ENCODE results near the gene RNF130.
"Not testable (repeated sequence)": the region's sequence is repeated elsewhere in the genome, so short reads cannot be mapped to it uniquely, and the experiment has no call there.

The RNF130 gene

GRCh38 chr5:180013678-180014077 lies 57.9 kb downstream of the RNF130 start:
- DNase-seq: no peak

- no peak for DNase-seq
Observed at GRCh38 chr5:180012316-180012715, 59.2 kb downstream of the RNF130 start.

- DNase-seq: no peak
Observed at GRCh38 chr5:180010636-180011035, 60.9 kb downstream of the RNF130 start.

DNA sequence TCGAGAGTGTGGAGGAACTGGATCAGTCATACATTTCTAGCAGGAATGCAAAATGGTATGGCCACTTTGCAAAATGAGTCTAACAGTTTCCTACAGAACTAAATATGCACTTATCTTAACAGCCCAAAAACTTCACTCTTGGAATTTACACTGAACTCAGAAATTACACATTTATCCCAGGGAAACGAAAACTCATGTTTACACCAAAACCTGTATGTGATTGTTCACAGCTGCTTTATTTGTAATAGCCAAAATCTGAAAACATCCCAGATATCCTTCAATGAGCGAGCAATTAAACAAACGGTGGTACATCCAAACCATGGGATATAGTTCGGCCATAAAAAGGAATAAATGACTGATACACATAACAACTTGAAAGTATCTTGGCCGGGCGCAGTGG lies 62.0 kb downstream of the RNF130 start:
- DNase-seq: no peak

GRCh38 chr5:180008433-180008832 lies 63.1 kb downstream of the RNF130 start:
- no peak for DNase-seq

GRCh38 chr5:180007582-180007981 lies 64.0 kb downstream of the RNF130 start:
- DNase-seq: no peak

DNA sequence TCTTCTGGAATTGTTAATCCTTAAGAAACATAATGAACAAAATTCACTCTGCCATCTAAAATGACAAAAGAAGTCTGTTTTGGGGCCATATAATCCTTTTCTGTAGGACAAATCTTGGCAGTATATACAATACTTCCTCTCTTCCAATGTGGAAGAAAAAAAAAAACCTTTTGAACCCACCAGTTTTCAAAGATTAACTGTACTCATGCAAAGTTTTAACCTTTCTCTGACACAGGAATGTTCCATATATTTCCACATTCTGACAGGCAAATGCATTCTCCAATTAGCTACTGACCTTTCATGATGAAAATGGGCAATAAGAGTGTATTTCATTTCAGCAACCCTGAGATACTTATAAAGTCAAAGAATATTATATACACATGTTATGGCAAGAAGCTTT lies 65.4 kb downstream of the RNF130 start:
- no peak for DNase-seq

DNA sequence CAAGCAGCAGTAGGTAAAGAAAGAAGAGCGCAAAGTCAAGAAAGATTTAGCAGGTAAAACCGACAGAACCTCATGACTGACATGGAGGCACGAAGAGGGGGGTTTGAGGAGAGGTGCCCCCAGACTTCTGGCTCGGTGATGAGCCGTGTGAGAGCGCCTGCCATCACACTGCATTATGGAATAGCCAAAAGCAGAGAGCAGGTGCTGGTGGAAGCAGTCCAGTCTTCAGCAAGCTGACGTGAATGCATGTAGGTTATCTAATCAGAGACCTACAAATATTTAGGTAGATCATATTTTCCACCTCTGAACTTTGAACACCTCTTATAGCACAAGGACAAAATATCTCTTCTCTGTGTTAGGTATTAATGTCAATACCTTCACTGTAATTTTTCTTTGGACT lies 68.4 kb downstream of the RNF130 start:
- no peak for DNase-seq

- no peak for DNase-seq
Observed at GRCh38 chr5:180001742-180002141, 69.8 kb downstream of the RNF130 start.

GRCh38 chr5:180001136-180001535 lies 70.4 kb downstream of the RNF130 start:
- DNase-seq: no peak

DNA sequence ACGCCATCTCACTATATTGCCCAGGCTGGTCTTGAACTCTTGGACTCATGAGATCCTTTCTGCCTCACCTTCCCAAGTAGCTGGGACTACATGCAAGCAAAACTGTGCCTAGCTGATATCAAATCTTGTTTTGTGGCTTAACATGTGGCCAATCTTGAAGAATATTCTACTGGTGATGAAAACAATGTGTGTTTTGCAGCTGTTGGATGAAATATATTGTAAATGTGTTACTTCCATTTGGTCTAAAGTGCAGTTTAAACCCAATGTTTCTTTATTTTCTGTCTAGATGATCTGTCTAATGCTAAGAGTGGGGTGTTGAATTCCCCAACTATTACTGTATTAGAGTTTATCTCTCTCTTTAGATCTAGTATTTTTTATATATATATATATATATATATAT lies 73.1 kb downstream of the RNF130 start:
- no peak for DNase-seq

DNA sequence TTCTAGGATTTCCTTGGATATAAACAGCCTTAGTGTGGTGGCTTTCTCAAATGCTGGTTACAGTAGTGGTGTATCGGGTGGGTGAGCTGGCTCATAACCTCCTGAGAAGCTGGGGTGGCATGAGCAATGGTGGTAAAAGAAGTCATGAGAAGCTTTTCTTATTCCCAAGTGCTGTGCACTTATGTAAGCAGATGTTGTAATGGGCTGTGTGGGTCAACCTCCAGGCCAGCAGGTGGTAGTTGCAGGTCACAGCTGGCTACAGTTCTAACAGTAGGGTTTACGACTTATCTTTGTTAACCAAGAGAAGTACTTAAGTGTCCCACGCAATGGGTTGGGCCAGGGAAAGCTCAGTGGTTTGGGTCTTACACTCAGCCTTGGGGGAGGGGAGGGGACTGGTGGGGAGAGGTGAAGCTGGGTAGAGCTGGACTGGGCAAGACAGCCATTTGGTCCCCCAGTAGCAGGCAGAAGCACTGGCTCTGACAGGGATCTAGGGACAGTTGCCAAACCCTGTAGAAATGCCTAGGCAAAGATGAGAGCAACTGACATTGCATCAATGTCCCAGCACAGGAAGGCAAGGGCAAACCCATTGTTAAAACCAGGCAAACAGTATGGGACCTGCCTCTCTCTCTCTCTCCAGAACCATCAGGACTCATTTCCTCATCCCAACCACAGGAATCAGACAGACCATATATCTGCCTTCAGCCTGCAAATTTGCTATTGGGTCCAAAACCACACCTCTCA lies 76.8 kb downstream of the RNF130 start:
- DNase-seq: no peak

DNA sequence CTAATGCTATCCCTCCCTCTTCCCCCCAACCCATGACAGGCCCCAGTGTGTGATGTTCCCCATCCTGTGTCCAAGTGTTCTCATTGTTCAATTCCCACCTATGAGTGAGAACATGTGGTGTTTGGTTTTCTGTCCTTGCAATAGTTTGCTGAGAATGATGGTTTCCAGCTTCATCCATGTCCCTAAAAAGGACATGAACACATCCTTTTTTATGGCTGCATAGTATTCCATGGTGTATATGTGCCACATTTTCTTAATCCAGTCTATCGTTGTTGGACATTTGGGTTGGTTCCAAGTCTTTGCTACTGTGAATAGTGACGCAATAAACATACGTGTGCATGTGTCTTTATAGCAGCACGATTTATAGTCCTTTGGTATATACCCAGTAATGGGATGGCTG lies 78.7 kb downstream of the RNF130 start:
- not testable (repeated sequence) for DNase-seq

DNA sequence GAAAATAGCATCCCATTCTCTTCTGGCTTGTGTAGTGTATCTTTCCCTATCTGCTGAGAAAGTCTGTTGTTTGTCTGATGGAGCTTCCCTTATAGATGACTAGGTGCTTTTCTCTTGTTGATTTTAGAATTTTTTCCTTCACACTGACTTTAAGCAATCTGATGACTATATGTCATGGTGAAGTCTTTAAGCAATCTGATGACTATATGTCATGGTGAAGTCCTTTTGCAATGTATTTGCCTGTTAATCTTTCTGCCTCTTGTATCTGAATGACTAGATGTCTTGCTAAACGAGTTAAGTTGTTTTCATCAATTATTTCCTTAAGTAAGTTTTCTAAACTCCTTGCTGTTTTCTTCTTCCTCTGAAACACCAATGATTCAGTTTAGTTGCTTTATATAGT lies 80.5 kb downstream of the RNF130 start:
- DNase-seq: no peak

GRCh38 chr5:179990525-179990924 lies 81.0 kb downstream of the RNF130 start:
- not testable (repeated sequence) for DNase-seq

DNA sequence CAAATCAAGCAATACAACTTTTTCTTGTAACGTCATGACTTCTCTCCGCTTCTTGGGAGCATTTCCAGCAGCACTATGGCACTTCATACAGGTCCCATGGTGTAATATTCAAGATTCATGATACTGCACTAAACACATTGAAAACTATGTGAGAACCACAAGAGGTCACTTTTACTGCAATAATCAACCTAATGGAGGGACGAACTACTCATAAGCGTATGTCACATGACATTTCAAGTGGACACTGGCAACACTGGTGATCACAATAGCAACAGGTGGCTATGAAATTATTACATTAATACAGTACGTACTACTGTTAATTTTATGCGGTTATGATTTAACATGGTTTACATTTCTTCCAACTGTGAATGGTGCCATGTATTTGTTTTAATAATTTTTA lies 85.2 kb downstream of the RNF130 start:
- DNase-seq: no peak

- DNase-seq: no peak
Observed at GRCh38 chr5:179981636-179982035, 89.9 kb downstream of the RNF130 start.

DNA sequence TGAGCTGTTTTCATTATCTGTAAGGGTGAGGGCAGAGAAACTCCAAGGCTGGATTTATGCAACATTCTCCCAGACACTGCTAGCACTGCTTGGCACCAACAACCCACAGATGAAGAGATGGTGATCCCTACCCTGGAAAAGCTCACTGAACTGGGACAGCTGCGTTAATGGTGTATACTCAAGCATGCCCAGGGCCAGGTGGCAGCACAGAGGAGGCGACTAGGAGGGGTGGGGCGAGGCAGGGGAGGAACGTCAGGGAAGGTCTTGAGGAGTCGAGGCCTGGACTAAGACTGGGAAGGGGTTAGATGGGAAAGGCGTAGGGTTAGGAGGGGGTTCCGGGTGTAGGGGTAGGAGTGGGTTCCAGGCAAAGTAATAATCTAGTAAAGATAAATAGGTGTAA lies 90.8 kb downstream of the RNF130 start:
- DNase-seq: no peak

DNA sequence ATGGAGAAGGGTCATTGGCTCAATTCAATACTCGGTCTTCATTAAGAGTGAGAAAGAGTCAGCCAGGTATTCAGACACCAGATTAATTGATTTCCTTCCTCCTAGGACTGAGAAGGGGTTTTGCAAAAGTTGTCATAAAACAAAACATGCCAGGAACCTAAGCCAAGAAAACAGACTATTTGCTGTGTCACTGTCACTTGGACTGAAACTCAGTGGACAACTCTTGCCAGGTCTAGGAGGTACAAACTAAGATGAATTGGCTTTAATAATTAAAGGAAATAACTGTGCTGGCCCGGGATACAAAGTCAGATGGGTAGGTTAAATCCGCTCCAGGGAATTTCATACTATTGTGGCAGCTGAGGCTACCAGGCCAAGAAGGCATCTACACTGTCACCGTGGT lies 92.8 kb downstream of the RNF130 start:
- no peak for DNase-seq

DNA sequence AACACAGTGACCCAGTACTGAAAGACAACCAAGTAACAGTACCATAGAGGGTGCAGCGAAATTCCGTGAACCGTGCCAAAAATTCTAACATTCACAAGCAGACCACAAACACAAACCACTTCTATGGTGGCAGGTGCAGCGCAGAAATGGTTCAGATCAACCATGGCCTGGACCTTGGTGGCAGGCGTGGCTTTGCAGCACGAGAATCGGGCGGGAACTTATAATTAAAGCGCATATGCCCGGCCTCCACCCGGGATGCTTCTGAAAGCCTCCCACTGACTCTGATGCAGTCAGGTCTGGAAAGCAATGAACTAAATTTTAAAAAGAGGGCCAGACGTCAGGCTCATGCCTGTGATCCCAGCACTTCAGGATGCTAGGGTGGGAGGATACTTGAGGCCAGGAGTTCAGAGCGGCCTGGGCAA lies 95.8 kb downstream of the RNF130 start:
- DNase-seq: no peak

GRCh38 chr5:179974946-179975712 lies 96.4 kb downstream of the RNF130 start:
- DNase-seq: peak; percentile 38

GRCh38 chr5:179974246-179974945 lies 97.2 kb downstream of the RNF130 start:
- no peak for DNase-seq

- DNase-seq: no peak
Observed at GRCh38 chr5:179973391-179973790, 98.2 kb downstream of the RNF130 start.

- no peak for DNase-seq
Observed at GRCh38 chr5:179969110-179969509, 102.4 kb downstream of the RNF130 start.

Data from CD4-positive, alpha-beta T cell treated with Interleukin-17A for 4 hours (primary cell).